ENCODE data around the gene VPS51. TPM values are rescaled to one million over a fixed set of nuclear protein-coding genes. Genes with fewer than 3 reads are reported as not detected.
A peak's percentile ranks its signal among the peaks of the same experiment; 100 is the strongest.

VPS51 gene
- total and polyA plus RNA-seq, 9 of the 15 experiments (the other 6 are each of a cell fraction or from before 2014, with no cell fraction given) = 1.8 to 143 (median 46.8) TPM

DNA sequence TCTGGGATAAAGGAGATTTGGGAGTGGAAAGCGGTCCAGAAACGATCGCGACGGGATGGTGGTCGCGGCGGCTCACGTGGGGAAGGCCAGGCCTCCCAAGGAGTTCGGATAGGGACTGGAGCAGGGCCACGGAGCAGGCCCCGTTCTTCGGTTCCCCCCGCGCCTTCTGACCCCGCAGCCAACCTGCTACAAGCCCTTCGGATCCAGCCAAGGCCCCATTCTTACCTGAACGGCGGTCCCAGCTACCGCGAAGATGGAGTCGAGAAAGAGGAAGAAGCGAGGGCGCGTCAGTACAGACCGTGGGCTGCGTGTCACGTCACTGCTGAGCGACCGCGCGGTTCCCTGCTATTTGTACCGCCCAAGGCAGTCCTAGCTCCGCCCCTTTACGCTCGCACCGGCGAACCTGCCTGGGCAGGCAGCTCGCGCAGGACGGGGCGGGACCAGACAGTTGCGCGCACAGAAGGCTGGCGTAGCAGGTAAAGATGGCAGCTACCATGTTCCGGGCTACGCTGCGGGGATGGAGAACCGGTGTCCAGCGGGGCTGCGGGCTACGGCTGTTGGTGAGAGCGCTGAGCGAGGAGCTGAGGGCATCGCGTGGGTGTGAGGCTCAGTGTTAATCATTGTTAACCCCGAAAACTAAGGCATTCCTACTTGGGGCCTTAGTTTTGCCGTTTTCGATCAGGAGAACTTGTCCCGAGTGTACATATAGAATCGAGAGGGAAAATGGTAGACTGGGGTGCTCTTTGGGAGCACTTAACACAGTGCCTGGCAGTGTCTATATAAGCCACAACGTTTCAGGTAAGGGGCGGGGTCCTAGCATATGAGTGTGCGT, 26.1 kb downstream of the VPS51 start, which contains the start of the genes FAU and MRPL49 (continued):
- TF ChIP-seq NFYB (IDR thresholded peaks at IDR 0.05; ENCODE audit: extremely low read depth, insufficient read length) (no peak), ELF4 (CRISPR knock-in tag; IDR thresholded peaks at IDR 0.05) (no peak), RFX7 (CRISPR knock-in tag; IDR thresholded peaks at IDR 0.05) (no peak), MCM2 (IDR thresholded peaks at IDR 0.05; ENCODE audit: low read depth) (no peak), TCFL5 (CRISPR knock-in tag; conservative IDR thresholded peaks at IDR 0.05) (no peak), FOXK2 (conservative IDR thresholded peaks at IDR 0.05 in 1 of 2, IDR thresholded peaks at IDR 0.05 in 1 of 2; ENCODE audit: low read depth in 2 of 2) (peak; percentile 44 to 91; a peak in 3 of 4 replicates), ESRRA (IDR thresholded peaks at IDR 0.05; ENCODE audit: borderline replicate concordance, low read depth) (peak; percentile 56; the same call in 1 of the 2 replicates), COPS2 (conservative IDR thresholded peaks at IDR 0.05) (no peak), CHD1 (IDR thresholded peaks at IDR 0.05; ENCODE audit: low read length) (no peak), ZNF764 (CRISPR knock-in tag; IDR thresholded peaks at IDR 0.05; ENCODE audit: low read depth) (no peak)
- TF ChIP-seq, protein P1, sequence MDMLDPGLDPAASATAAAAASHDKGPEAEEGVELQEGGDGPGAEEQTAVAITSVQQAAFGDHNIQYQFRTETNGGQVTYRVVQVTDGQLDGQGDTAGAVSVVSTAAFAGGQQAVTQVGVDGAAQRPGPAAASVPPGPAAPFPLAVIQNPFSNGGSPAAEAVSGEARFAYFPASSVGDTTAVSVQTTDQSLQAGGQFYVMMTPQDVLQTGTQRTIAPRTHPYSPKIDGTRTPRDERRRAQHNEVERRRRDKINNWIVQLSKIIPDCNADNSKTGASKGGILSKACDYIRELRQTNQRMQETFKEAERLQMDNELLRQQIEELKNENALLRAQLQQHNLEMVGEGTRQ (CRISPR knock-in tag; IDR thresholded peaks at IDR 0.05) = no peak
- TF ChIP-seq, protein P2, sequence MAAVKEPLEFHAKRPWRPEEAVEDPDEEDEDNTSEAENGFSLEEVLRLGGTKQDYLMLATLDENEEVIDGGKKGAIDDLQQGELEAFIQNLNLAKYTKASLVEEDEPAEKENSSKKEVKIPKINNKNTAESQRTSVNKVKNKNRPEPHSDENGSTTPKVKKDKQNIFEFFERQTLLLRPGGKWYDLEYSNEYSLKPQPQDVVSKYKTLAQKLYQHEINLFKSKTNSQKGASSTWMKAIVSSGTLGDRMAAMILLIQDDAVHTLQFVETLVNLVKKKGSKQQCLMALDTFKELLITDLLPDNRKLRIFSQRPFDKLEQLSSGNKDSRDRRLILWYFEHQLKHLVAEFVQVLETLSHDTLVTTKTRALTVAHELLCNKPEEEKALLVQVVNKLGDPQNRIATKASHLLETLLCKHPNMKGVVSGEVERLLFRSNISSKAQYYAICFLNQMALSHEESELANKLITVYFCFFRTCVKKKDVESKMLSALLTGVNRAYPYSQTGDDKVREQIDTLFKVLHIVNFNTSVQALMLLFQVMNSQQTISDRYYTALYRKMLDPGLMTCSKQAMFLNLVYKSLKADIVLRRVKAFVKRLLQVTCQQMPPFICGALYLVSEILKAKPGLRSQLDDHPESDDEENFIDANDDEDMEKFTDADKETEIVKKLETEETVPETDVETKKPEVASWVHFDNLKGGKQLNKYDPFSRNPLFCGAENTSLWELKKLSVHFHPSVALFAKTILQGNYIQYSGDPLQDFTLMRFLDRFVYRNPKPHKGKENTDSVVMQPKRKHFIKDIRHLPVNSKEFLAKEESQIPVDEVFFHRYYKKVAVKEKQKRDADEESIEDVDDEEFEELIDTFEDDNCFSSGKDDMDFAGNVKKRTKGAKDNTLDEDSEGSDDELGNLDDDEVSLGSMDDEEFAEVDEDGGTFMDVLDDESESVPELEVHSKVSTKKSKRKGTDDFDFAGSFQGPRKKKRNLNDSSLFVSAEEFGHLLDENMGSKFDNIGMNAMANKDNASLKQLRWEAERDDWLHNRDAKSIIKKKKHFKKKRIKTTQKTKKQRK (IDR thresholded peaks at IDR 0.05; ENCODE audit: borderline replicate concordance, low read depth, low read length) = no peak
- TF ChIP-seq, protein P3, sequence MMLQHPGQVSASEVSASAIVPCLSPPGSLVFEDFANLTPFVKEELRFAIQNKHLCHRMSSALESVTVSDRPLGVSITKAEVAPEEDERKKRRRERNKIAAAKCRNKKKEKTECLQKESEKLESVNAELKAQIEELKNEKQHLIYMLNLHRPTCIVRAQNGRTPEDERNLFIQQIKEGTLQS (IDR thresholded peaks at IDR 0.05) = no peak
- TF ChIP-seq, protein P3 (CRISPR knock-in tag; conservative IDR thresholded peaks at IDR 0.05) = no peak
- TF ChIP-seq, protein P4, sequence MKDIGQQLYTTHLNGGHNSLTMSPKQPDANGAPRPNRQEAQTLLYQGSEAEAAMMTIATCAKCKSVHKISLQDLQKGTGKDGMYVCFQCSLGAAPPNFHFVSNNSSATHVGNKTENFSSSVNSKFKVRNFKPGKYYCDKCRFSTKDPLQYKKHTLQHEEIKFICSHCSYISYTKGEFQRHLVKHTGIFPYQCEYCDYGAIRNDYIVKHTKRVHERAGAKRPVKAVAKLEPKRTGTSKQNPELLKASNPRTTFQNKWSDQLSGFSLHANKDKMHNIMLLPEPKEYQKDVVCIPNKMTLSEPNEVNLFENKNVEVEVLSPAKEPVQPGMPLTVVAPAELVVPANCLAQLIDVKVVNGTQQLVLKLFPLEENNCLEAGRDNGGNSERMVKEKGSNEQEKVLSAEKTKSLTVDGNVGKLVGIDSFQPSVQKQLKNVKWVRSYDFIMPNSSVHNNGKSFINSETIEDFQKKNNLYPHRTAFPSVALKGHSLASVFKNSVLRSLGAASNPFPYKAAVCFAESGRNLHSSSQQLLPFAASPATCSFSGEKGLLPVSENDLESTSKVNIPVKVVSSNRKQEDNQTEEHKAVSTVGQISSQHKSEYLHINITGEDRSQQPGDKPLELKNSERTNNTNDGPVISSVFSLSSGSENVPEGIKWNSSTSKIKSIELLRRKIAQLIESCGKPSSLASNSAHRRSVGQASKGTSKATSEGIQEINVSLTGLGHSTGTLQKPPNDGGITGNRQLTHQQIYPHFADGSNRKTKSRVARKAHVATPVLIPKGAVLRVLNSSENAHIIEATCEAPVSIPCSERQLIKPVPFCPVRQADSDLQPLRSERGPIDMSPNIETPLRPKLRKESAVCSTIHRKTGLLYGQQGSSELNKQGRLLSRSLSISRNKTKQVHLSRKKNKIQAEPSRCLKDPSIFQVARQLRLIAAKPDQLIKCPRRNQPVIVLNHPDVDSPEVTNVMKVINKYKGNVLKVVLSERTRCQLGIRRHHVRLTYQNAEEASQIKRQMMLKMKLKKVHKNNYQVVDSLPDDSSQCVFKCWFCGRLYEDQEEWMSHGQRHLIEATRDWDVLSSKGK (CRISPR knock-in tag; IDR thresholded peaks at IDR 0.05) = no peak
- TF ChIP-seq, protein P5, sequence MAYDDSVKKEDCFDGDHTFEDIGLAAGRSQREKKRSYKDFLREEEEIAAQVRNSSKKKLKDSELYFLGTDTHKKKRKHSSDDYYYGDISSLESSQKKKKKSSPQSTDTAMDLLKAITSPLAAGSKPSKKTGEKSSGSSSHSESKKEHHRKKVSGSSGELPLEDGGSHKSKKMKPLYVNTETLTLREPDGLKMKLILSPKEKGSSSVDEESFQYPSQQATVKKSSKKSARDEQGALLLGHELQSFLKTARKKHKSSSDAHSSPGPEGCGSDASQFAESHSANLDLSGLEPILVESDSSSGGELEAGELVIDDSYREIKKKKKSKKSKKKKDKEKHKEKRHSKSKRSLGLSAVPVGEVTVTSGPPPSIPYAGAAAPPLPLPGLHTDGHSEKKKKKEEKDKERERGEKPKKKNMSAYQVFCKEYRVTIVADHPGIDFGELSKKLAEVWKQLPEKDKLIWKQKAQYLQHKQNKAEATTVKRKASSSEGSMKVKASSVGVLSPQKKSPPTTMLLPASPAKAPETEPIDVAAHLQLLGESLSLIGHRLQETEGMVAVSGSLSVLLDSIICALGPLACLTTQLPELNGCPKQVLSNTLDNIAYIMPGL (CRISPR knock-in tag; IDR thresholded peaks at IDR 0.05) = 0 out of 2 replicates have a peak, but pooled peaks have one; percentile 5

Data from K562 (cell line).